ENCODE results near the gene LCN1. TPM values are rescaled to one million over a fixed set of nuclear protein-coding genes. Genes with fewer than 3 reads are reported as not detected.

LCN1 gene
- total RNA-seq, 4 donors from 2014 or later = not detected

DNA sequence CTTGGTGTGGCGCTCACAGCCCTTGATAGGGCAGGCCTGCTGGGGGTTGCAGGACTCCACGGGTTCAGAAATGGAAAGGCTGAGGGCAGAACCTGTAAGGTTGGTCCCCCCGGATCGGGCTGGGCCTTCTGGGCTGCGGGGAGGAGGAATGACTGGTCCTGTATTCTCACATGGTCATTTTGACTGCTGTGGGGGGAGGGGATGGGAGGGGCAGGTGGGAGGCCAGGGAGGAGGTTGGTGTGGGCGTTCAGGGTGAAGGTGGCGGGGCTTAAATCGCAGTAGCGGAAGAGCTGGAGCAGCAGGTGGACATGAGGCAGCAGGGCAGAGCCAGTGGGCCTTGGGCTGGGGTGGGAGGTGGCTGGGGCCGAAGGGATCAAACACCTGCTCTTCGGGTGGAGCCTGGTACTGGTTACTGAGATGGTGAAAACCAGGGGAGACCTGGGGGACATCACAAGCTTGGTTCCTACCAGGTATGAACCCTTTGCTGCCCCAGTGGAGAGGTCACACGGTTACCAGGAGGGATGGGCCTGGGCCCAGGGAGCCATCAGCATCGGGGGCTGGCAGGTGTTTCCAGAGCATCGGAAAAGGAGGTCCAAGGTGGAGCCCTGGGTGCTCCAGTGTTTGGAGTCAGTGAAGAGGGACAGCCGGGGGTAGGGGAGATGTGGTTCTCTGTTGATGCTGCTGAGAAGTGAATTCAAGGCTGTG, 18.9 kb upstream of the LCN1 start:
- H3K4me3 ChIP-seq = peak overlapping the region in 1 of 4 donors; percentile 87
- no peaks in the 10 kb centered on the region for H3K9me3 ChIP-seq
- no peaks in the 10 kb centered on the region for H3K27me3 ChIP-seq
- TF ChIP-seq, protein P1, sequence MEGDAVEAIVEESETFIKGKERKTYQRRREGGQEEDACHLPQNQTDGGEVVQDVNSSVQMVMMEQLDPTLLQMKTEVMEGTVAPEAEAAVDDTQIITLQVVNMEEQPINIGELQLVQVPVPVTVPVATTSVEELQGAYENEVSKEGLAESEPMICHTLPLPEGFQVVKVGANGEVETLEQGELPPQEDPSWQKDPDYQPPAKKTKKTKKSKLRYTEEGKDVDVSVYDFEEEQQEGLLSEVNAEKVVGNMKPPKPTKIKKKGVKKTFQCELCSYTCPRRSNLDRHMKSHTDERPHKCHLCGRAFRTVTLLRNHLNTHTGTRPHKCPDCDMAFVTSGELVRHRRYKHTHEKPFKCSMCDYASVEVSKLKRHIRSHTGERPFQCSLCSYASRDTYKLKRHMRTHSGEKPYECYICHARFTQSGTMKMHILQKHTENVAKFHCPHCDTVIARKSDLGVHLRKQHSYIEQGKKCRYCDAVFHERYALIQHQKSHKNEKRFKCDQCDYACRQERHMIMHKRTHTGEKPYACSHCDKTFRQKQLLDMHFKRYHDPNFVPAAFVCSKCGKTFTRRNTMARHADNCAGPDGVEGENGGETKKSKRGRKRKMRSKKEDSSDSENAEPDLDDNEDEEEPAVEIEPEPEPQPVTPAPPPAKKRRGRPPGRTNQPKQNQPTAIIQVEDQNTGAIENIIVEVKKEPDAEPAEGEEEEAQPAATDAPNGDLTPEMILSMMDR (IDR thresholded peaks at IDR 0.05 in 4 of 5, conservative IDR thresholded peaks at IDR 0.05 in 1 of 5) = no peak
- no peak for TF ChIP-seq POLR2A (IDR thresholded peaks at IDR 0.05)
- H3K36me3 ChIP-seq = peaks cover 0 to 12% of the 10 kb centered on the region in 2 donors
- in situ Hi-C loops (cut with MboI; ENCODE audit: low sequenced_read_pairs in 4 of 4) = no loop called here
- no peak for DNase-seq
- no peak overlapping the region for H3K27ac ChIP-seq
- peaks cover 18 to 20% of the 10 kb centered on the region in 2 donors for H3K4me1 ChIP-seq
- ATAC-seq = no peak
- intact Hi-C loops (cut with DNase I; ENCODE audit: low total_unique reads) = no loop called here

DNA sequence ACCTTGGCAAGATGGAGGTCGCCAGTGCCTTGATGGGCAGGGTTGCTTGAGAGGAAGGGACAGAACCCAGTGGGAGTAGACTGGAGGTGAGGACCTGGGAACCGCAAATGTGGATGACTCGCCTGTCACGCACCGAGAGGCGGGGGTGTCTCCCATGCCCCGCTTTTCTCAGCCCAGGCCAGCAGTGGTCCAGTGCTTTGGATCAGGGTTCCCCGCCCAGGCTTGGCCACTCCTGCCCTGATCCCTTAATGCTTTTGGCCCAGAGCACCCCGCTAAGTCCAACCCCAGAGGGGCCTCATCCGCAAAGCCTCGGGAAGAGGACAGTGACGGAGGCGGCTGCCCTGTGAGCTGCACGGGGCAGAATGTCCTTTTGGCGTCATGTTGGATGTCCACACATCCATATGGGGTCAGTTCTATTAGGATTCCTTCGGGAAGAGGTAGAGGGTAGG, 18.3 kb upstream of the LCN1 start:
- Histone ChIP-seq H3K9me3 (no peaks in the 10 kb centered on the region), H3K27me3 (no peaks in the 10 kb centered on the region), H3K36me3 (peaks cover 0 to 12% of the 10 kb centered on the region in 2 donors), H3K27ac (no peak overlapping the region), H3K4me1 (peaks cover 18 to 20% of the 10 kb centered on the region in 2 donors), H3K4me3 (no peak overlapping the region)
- intact Hi-C loops (cut with DNase I; ENCODE audit: low total_unique reads) (no loop called here), in situ Hi-C loops (cut with MboI; ENCODE audit: low sequenced_read_pairs in 4 of 4) (no loop called here)
- no peak for TF ChIP-seq POLR2A (IDR thresholded peaks at IDR 0.05)
- TF ChIP-seq, protein P1 (IDR thresholded peaks at IDR 0.05 in 4 of 5, conservative IDR thresholded peaks at IDR 0.05 in 1 of 5) = no peak
- no peak for ATAC-seq
- DNase-seq = no peak

DNA sequence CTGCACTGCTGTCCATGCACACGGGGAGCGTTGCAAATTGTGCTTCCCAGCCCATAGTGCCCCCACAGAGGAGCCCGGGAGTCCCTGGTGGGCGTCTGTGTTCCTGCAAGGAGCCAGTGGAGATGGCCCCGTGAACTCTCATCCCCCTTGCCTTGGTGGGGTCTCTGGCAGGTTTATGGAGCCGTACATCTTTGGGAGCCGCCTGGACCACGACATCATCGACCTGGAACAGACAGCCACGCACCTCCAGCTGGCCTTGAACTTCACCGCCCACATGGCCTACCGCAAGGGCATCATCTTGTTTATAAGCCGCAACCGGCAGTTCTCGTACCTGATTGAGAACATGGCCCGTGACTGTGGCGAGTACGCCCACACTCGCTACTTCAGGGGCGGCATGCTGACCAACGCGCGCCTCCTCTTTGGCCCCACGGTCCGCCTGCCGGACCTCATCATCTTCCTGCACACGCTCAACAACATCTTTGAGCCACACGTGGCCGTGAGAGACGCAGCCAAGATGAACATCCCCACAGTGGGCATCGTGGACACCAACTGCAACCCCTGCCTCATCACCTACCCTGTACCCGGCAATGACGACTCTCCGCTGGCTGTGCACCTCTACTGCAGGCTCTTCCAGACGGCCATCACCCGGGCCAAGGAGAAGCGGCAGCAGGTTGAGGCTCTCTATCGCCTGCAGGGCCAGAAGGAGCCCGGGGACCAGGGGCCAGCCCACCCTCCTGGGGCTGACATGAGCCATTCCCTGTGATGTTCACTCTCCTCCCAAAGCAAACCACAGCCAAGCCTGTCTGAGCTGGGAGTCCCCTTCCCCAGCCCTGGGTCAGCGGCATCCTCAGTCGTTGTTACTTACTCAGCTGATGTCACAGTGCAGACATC, 17.6 kb upstream of the LCN1 start:
- DNase-seq = no peak
- in situ Hi-C loops (cut with MboI; ENCODE audit: low sequenced_read_pairs in 4 of 4) = no loop called here

DNA sequence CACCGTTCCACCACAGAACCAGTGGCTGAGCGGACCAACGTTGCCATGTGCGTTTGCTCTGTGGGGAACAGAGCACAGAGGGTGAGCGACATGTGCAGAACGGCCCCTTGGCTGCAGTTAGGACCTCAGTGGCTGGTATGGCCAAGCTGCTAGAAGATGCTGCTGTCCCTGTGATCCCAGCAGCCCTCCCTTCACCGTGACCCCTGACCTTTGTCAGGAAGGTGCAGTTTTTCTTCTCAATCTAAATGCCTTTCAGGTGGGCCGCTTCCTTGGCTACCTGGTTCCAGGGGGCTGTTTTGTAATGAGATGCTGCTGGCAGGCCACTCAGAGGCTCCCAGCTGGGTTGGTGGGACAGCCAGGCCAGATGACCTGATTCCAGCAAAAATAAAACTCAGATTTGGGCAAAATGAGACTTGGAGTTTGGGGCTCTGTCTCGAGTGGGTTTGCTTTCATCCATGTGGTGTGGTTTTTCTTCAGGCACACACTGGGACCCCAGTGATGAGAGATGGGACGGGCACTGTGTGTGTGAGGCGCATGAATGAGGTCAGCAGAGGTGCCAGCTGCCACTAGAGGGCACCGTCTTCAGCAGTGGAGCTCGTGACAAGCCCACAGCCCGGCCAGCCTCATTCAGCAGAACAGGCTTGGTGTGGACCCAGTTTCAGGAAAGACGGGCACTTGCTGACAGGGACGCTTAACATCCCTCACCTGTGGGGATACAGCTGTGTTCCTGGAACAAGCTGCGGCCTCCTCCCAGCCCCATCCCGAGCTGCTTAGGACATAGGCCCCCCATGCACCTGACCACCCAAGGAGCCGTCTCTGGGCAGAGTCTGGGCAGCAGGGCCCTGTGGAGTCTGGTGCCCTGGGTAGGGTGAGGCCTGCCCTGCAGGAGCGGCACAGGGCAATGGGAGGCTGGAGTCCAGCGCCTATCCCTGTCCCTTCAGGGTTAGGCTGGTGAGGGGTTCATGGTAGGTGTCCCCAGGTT, 16.7 kb upstream of the LCN1 start:
- Histone ChIP-seq H3K9me3 (no peaks in the 10 kb centered on the region), H3K27me3 (no peaks in the 10 kb centered on the region), H3K36me3 (peaks cover 0 to 12% of the 10 kb centered on the region in 2 donors), H3K4me1 (peaks cover 14 to 17% of the 10 kb centered on the region in 2 donors), H3K27ac (no peak overlapping the region), H3K4me3 (no peak overlapping the region)
- intact Hi-C loops (cut with DNase I; ENCODE audit: low total_unique reads) = no loop called here
- TF ChIP-seq, protein P1 (IDR thresholded peaks at IDR 0.05 in 4 of 5, conservative IDR thresholded peaks at IDR 0.05 in 1 of 5) = peak in 3 of 5 experiments; percentile 46 to 62 (median 57)
- no peak for TF ChIP-seq POLR2A (IDR thresholded peaks at IDR 0.05)
- in situ Hi-C loops (cut with MboI; ENCODE audit: low sequenced_read_pairs in 4 of 4) = no loop called here
- no peak for ATAC-seq
- DNase-seq = peak; percentile 16 to 36

More for the DNA sequence above, 17.6 kb upstream of the LCN1 start:
- Histone ChIP-seq H3K4me3 (no peak overlapping the region), H3K9me3 (no peaks in the 10 kb centered on the region), H3K4me1 (peaks cover 18 to 20% of the 10 kb centered on the region in 2 donors), H3K27me3 (no peaks in the 10 kb centered on the region), H3K27ac (no peak overlapping the region), H3K36me3 (peaks cover 0 to 12% of the 10 kb centered on the region in 2 donors)
- no peak for TF ChIP-seq POLR2A (IDR thresholded peaks at IDR 0.05)
- TF ChIP-seq, protein P1 (IDR thresholded peaks at IDR 0.05 in 4 of 5, conservative IDR thresholded peaks at IDR 0.05 in 1 of 5) = no peak
- intact Hi-C loops (cut with DNase I; ENCODE audit: low total_unique reads) = no loop called here
- no peak for ATAC-seq
